DLD1 (cell line): Measurements from ENCODE around the gene FGGY.
"Not testable (repeated sequence)": the region's sequence is repeated elsewhere in the genome, so short reads cannot be mapped to it uniquely, and the experiment has no call there.

Source experiments
- in situ Hi-C: cut with HindIII; loops from 2 replicates; pipeline ENCODE4 v1.10.0; 2017; ENCODE audit warnings: low sequenced_read_pairs

FGGY gene

GRCh38 chr1:59477286-59477685 lies 180.4 kb downstream of the FGGY start:
- in situ Hi-C loops = no loop called here

GRCh38 chr1:59477867-59478266 lies 181.0 kb downstream of the FGGY start:
- in situ Hi-C loops = no loop called here

- in situ Hi-C loops = no loop called here
Measured at GRCh38 chr1:59478822-59479221, 181.9 kb downstream of the FGGY start.

- in situ Hi-C loops = no loop called here
Measured at GRCh38 chr1:59480188-59480888, 183.4 kb downstream of the FGGY start.

DNA sequence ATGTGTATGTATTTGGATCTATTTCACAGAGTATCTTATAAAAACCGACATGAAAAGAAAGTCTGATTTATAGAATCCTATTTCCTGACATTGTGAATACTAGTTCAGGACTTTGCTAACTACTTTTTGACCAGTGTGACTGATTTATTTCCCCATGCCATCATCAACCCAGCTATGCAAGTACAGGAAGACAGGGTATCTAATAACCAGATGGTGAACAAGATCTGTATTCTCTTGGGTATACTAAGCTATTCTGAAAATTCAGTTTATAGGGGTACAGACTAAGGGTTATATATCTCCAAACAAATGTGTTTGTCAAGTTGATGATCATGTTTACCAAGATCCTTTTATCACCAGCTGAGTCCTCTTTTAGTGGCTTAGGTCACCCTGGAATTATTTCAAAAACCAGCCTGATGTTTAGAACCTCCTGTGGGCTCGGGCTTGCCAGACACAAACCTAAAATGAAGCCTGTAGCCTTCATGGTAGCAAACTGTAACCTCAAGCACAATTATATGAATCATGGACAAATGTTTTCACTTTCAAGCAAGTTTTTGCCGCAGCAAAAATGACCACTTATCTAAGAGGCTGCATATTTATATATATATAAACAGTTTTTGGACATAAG lies 185.1 kb downstream of the FGGY start:
- in situ Hi-C loops = no loop called here

DNA sequence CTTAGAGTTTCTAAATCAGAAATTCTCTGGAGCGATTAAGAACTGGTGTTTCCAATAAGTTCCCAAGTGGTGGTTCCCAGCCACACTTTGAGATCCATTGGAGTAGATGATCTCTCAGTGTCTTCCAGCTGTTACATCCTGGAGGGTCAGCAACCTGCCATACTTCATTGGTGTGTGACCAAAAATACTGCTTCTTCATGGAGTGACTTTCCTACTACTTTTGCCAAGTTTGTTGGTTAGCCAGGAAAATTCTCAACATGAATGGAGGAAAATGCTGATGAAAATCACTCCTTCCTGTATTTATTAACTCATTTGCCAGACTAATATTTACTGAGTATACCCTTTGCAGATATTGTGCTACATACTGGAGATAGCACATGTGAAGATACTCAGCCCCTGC lies 186.1 kb downstream of the FGGY start:
- in situ Hi-C loops = no loop called here

DNA sequence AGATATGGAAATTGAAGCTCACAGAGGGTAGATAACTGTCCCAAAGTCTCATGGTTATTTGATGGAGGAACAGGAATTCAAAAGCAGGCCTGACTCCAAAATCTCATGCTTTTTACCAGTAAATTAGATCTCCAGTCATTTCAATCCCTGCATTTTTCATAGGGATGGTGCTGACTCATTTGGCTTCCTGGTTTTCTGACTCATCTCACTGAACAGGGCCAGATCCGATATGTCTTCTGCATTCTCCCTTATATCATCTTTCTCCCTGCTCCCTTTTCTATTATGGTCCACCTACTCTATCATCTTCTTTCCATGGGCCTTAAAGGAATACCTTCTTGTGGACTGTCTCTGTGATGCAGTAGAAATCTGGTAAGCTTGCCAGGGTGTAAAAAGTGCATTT lies 187.2 kb downstream of the FGGY start:
- in situ Hi-C loops = no loop called here

- in situ Hi-C loops = no loop called here
Measured at GRCh38 chr1:59485171-59485570, 188.3 kb downstream of the FGGY start.

GRCh38 chr1:59485949-59486348 lies 189.1 kb downstream of the FGGY start:
- in situ Hi-C loops = no loop called here

DNA sequence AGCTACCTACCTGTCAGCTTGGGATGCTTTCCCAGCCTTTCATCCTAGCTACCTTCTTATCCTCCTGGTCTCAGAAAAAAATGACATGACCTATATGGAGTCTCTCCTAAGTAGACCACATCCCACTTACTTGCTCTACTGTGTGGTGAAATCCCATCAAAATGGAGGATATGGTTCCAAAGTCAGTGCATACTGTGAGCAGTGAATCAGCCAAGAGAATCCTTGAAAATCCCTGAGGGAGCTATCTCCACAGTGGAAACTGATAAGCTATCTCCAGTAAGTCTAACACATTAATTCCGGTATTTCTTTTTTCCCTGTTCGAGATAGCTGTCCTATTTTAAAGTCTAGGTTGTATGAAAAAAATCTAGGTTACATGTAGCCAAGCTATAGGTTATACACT lies 189.7 kb downstream of the FGGY start:
- in situ Hi-C loops = no loop called here

DNA sequence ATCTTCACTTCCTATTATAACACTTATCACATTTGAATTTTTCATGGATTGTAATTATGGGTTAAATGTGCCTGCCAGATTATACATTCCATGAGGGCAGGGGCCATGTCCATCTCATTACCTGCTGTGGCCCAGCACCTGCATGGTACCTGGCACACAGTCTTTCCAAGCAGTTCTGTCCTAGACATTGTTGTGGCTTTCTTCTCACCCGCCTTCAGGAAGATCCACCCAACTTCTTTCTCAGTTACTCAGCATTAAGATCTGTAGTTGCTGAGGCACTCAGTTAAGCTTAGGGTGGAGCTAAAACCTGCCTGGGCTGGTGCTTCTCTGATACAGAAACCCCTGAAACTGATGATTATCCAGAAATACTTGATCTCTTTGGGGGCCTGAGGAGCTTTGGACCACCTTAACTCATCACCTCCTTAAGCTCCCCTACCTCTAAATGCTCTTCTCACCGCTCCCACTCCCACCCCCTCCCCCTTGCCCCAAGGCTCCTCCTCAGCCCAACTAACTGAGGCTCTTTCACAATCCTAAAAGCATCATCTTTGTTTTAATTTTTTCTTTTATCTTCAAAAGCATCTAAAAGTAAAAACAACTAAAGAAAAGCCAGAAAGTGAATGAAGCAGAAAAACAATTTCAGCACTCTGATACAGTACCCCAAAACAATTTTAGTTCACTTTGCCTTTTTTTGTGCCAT lies 190.6 kb downstream of the FGGY start:
- in situ Hi-C loops = no loop called here

- in situ Hi-C loops = no loop called here
Measured at GRCh38 chr1:59492500-59492899, 195.6 kb downstream of the FGGY start.

DNA sequence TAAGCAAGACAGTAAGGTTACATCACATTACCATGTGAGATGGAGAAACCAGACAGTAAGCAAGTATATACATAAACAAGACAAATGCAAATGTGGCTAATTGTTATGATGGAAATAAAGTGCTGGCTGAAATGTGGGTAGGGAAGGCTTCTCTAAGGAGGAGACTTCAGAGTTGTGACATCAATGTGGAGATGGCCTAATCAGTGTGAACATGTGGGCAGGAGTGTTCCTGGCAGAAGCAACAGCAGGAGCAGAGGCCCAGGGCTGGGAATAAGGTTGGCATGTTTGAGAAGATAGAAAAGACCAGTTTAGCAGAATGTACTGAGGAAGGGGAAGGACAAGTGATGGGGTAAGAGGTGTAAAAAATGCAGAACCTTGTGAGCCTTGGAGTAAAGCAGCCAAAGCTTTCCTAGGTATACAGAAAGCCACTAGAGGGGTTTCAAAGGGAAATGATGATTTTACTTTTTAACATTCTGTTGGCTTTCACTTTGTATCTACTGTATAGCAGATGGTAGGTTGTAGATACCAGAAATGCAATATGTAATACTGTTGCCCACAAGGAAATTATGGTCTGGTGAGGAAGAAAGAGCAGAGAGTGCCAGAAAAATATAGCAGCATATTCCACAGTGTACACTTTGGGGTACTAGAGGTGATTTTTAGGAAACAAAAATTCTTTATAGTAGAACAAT lies 197.4 kb downstream of the FGGY start:
- in situ Hi-C loops = no loop called here

DNA sequence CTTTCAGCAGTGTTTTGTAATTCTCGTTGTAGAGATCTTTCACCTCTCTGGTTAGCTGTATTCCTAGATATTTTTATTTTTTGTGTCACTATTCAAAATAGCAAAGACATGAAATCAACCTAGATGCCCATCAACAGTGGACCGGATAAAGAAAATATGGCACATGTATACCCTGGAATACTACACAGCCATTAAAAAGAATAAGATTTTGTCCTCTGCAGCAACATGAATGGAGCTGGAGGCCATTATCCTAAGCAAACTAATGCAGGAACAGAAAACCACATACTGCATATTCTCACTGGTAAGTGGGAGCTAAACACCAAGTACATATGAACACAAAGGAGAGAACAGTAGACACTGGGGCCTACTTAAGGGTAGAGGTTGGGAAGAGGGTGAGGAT lies 199.3 kb downstream of the FGGY start:
- in situ Hi-C loops = not testable (repeated sequence)

DNA sequence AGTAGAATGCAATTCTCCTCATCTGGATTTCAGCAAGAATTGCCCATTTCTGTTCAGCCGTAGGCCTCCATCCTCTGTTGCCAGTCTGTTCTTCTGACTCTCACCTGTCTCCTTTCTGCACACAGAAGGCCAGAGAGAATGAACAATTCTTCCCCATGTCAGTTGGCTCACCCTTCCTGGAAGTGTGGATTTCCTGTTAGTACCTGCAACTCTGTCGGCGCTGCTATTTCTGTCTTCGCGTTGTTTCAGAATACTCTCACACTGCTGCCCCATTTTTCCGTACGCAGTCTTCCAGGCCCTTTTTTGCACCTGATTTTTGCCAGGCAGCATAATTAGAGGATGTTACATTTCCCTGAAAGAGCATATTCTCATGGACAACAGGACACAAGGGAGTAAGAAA lies 200.7 kb downstream of the FGGY start:
- in situ Hi-C loops = no loop called here

GRCh38 chr1:59498640-59499039 lies 201.7 kb downstream of the FGGY start:
- in situ Hi-C loops = no loop called here

DNA sequence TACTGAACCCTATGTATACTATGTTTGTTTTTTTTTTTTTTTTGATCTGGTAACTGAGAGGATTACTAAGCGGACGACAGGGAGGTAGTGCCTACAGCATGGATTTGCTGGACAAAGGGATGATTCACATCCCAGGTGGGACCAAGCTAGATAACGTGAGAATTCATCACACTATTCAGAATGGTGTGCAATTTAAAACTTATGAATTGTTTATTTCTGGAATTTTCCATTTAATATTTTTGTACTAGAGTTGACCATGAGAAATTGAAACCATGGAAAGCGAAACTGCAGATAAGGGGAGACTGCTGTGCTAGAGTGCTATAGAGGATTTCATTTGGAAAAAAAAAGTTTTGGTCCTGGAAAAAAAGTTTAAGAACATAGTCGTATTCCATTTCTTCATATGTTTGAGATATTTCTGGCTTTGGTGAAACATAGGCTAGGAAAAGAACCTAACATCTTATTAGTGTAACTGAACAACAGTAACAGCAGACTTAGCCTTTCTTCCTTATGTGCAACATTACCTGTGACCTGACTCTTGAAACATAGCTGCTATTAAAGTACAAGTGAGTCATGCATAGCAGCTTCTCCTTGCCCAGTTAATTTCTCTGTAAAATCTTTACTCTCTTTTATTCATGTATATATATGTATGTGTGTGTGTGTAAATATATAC lies 202.5 kb downstream of the FGGY start:
- in situ Hi-C loops = no loop called here

DNA sequence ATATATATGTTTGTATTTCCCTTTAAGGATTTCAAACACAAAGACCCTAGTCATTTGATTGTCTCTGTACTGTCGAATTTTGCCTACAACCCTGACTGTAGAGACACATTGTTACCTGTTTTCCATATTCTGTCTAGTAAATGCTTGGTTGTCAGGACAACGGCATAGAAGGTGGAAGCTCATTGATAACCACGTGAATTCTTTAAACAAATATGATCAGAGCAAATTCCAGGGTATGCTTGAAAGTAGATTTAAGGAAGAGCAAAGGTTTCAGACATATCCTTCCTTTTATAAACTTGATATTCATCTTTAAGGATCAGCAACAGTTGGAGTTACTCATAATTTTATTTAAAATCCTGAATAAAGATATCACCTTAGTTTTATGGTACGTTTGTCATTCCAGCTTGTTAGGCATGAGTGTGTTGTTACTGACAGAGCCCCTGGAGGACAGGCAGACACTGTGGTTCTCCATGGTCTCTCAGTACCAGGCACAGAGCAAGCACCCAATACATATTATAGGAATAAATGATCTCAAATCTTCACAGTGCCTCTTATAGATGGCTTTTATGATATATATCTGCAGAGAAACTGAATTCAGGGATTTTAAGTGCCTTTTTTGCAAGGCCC lies 203.2 kb downstream of the FGGY start:
- in situ Hi-C loops = no loop called here

GRCh38 chr1:59500950-59501742 lies 204.3 kb downstream of the FGGY start:
- in situ Hi-C loops = no loop called here
